Neutrophil (primary cell): ENCODE data around the gene NCKAP5L.

ENCODE experiments used
- H3K27ac ChIP-seq: fragments of 200-600 bp; sonication (generic); 2 replicates; pipeline ENCODE4 v1.5.1; 2016; ENCODE audit warnings: mild to moderate bottlenecking, moderate library complexity
- H3K27me3 ChIP-seq: fragments of 200-600 bp; sonication (generic); 2 replicates; pipeline ENCODE4 v1.6.0; 2016; ENCODE audit warnings: mild to moderate bottlenecking
- H3K36me3 ChIP-seq: fragments of 200-600 bp; sonication (generic); 2 replicates; pipeline ENCODE4 v1.5.1; 2017
- H3K4me1 ChIP-seq, 2 experiments: fragments of 200-600 bp in 1 of 2; sonication (generic) in 1 of 2; 1 replicate in 1 of 2; 2 replicates in 1 of 2; pipeline versions ENCODE4 v1.5.1 to v1.6.1; 2013 to 2016; ENCODE audit warnings: low read depth in 1 of 2, low read length in 1 of 2, mild to moderate bottlenecking in 1 of 2, moderate library complexity in 1 of 2; ENCODE audit not compliant: control insufficient read depth in 1 of 2, insufficient read depth in 1 of 2
- H3K4me3 ChIP-seq, 2 experiments: fragments of 200-600 bp in 1 of 2; sonication (generic) in 1 of 2; 1 replicate in 1 of 2; 2 replicates in 1 of 2; pipeline ENCODE4 v1.5.1; 2013 to 2016; ENCODE audit warnings: low read depth in 1 of 2, low read length in 1 of 2, mild to moderate bottlenecking in 1 of 2, moderate library complexity in 1 of 2
- H3K9me3 ChIP-seq: fragments of 200-600 bp; sonication (generic); 2 replicates; pipeline ENCODE4 v1.5.1; 2016
- TF ChIP-seq, protein P1 (sequence below): fragments of 200-600 bp; sonication (generic); IDR thresholded peaks from 2 replicates; pipeline ENCODE4 v1.5.1; 2016; ENCODE audit warnings: antibody characterized with exemption

NCKAP5L gene

DNA sequence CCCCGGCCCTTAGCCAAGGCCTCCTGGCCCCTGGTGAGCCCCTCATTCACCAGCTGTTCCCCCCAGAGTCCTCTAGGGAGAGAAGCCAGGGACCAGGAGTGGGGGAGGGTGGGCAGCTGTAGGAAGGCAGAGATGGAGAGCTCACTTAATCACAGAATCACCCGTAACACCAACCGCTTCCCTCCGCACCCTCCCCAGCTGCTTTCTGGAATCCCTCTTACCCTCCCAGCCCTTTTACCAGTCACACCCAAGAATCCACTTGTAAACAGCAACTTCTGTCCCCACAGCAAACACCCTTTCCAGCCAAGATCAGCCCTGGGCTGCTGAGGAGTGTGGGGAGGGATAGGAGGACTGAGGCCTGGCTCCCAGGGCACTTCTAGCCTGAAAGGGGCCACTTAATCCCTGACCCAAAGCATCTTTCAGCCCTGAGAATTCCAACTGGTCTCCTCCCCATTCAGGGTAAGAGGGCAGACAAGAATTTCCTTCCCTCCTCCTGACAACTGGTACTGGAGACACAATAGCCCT lies 18.8 kb downstream of the NCKAP5L start:
- Histone ChIP-seq H3K9me3 (no peaks in the 10 kb centered on the region), H3K4me1 (no peaks in the 10 kb centered on the region), H3K4me3 (no peak overlapping the region), H3K36me3 (peaks cover 8% of the 10 kb centered on the region), H3K27ac (no peak overlapping the region), H3K27me3 (no peaks in the 10 kb centered on the region)
- TF ChIP-seq, protein P1, sequence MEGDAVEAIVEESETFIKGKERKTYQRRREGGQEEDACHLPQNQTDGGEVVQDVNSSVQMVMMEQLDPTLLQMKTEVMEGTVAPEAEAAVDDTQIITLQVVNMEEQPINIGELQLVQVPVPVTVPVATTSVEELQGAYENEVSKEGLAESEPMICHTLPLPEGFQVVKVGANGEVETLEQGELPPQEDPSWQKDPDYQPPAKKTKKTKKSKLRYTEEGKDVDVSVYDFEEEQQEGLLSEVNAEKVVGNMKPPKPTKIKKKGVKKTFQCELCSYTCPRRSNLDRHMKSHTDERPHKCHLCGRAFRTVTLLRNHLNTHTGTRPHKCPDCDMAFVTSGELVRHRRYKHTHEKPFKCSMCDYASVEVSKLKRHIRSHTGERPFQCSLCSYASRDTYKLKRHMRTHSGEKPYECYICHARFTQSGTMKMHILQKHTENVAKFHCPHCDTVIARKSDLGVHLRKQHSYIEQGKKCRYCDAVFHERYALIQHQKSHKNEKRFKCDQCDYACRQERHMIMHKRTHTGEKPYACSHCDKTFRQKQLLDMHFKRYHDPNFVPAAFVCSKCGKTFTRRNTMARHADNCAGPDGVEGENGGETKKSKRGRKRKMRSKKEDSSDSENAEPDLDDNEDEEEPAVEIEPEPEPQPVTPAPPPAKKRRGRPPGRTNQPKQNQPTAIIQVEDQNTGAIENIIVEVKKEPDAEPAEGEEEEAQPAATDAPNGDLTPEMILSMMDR, result no peak

GRCh38 chr12:49808686-49809380 lies 19.4 kb downstream of the NCKAP5L start:
- no peaks in the 10 kb centered on the region for H3K9me3 ChIP-seq
- TF ChIP-seq, protein P1, result no peak
- H3K36me3 ChIP-seq, result peaks cover 9% of the 10 kb centered on the region
- no peaks in the 10 kb centered on the region for H3K4me1 ChIP-seq
- H3K27me3 ChIP-seq, result no peaks in the 10 kb centered on the region
- no peak overlapping the region for H3K4me3 ChIP-seq
- no peak overlapping the region for H3K27ac ChIP-seq

DNA sequence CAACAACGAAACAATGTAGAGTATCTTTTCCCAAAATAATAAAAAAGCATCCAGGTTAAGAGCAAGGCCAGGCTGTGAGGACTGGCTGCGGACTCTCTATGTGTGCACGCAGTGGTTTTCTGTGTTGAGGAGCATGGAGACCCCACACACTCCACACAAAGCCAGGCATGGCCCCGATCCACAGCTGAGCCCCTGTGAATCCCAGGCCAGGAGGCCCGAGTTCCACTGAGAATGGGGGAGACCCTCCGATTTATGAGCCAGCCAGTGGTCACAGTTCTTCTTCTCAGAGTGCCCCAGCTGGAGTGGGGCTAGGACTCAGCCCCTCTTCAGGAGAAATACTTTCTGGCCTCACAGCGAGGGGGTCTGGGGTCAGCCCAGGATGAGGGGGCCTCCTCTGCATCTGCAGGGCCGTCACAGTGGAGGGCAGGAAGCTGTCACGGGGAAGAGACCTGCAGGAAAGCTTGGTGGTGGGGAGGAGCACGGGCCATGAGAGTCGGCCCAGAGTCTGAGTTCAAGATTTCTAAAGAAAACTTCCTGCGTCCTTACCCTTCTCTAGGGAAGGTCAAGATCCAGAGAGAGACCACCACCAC lies 20.1 kb downstream of the NCKAP5L start:
- H3K27me3 ChIP-seq, result no peaks in the 10 kb centered on the region
- H3K36me3 ChIP-seq, result peaks cover 17% of the 10 kb centered on the region
- H3K9me3 ChIP-seq, result no peaks in the 10 kb centered on the region
- no peaks in the 10 kb centered on the region for H3K4me1 ChIP-seq
- no peak overlapping the region for H3K4me3 ChIP-seq
- H3K27ac ChIP-seq, result no peak overlapping the region
- TF ChIP-seq, protein P1, result no peak

- Histone ChIP-seq H3K9me3 (no peaks in the 10 kb centered on the region), H3K27ac (no peak overlapping the region), H3K4me1 (no peaks in the 10 kb centered on the region), H3K4me3 (no peak overlapping the region), H3K27me3 (no peaks in the 10 kb centered on the region), H3K36me3 (peaks cover 24% of the 10 kb centered on the region)
- TF ChIP-seq, protein P1, result no peak
Measured at GRCh38 chr12:49806877-49807276, 21.3 kb downstream of the NCKAP5L start.

- H3K27ac ChIP-seq, result no peak overlapping the region
- TF ChIP-seq, protein P1, result no peak
- no peaks in the 10 kb centered on the region for H3K9me3 ChIP-seq
- no peaks in the 10 kb centered on the region for H3K27me3 ChIP-seq
- peaks cover 29% of the 10 kb centered on the region for H3K36me3 ChIP-seq
- no peak overlapping the region for H3K4me3 ChIP-seq
- no peaks in the 10 kb centered on the region for H3K4me1 ChIP-seq
Measured at GRCh38 chr12:49806321-49806813, 21.8 kb downstream of the NCKAP5L start.
